ENCODE data around the gene SUN3.

DNA sequence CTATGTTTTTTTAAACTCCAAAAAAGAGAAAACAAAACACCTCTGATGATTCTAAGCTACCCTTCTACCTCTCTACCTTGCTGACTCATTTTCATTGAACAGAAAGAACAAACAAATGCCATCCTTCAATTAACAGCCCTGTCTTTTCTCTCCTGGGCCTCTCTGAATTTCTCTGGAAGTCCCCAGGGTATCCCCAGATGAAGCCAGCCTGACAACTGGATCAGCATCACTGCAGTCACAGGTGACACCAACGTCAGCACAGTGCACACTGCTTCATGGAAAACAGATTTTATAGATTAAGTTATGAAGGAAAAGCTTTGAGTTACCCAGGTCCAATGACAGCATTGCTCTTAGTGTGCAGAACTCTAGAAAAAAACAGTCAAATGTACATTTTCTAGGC, 55.2 kb downstream of the SUN3 start:
- no peak for TF ChIP-seq POLR2A (IDR thresholded peaks at IDR 0.05)
- TF ChIP-seq, protein P1, sequence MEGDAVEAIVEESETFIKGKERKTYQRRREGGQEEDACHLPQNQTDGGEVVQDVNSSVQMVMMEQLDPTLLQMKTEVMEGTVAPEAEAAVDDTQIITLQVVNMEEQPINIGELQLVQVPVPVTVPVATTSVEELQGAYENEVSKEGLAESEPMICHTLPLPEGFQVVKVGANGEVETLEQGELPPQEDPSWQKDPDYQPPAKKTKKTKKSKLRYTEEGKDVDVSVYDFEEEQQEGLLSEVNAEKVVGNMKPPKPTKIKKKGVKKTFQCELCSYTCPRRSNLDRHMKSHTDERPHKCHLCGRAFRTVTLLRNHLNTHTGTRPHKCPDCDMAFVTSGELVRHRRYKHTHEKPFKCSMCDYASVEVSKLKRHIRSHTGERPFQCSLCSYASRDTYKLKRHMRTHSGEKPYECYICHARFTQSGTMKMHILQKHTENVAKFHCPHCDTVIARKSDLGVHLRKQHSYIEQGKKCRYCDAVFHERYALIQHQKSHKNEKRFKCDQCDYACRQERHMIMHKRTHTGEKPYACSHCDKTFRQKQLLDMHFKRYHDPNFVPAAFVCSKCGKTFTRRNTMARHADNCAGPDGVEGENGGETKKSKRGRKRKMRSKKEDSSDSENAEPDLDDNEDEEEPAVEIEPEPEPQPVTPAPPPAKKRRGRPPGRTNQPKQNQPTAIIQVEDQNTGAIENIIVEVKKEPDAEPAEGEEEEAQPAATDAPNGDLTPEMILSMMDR (IDR thresholded peaks at IDR 0.05) = no peak

Data from lower leg skin (tissue), 3 donors.